Motor neuron (in vitro differentiated cells): ENCODE data around the gene AHR. TPM values are rescaled to one million over a fixed set of nuclear protein-coding genes. Genes with fewer than 3 reads are reported as not detected.
A peak's percentile ranks its signal among the peaks of the same experiment; 100 is the strongest.

Experiments
- ATAC-seq, 8 experiments: fragments of 200-7000 bp; cut with Tn5 transposase; replicated peaks in 6 of 8; 2 replicates each; pipeline ENCODE4 v1.8.0; 2021; ENCODE audit warnings: mild to moderate bottlenecking in 8 of 8, moderate library complexity in 8 of 8
- H3K27ac ChIP-seq, 2 donors: fragments of 250-450 bp; sonication (Bioruptor Pico); 2 replicates each; pipeline ENCODE4 v1.9.0; 2021; ENCODE audit warnings: antibody characterized with exemption in 2 of 2, mild to moderate bottlenecking in 2 of 2, moderate library complexity in 1 of 2
- H3K4me1 ChIP-seq, 2 donors: fragments of 250-450 bp; sonication (Bioruptor Pico); replicated peaks in 1 of 2; 2 replicates each; pipeline ENCODE4 v1.6.1; 2021; ENCODE audit warnings: antibody characterized with exemption in 2 of 2, mild to moderate bottlenecking in 2 of 2, moderate library complexity in 1 of 2
- H3K4me3 ChIP-seq, 5 donors: fragments of 250-450 bp; sonication (Bioruptor Pico); 2 replicates each; pipeline ENCODE4 v1.9.0; 2021; ENCODE audit warnings: antibody characterized with exemption in 5 of 5, mild to moderate bottlenecking in 5 of 5, moderate library complexity in 4 of 5
- WGBS, 10 experiments: fragments of 450-650 bp; shearing (Covaris generic); methylation state at CpG; one replicate each; pipeline ENCODE4 v1.0.0; 2022; 5-methylcytosine and 5-hydroxymethylcytosine counted together
- in situ Hi-C, 9 experiments: fragments of 400-800 bp; cut with MboI; loops; one replicate each; pipeline ENCODE4 v1.15.0; 2021; ENCODE audit warnings: low sequenced_read_pairs in 9 of 9, low pct_unique_long_range_greater_than_20kb in 2 of 9; ENCODE audit not compliant: unreplicated experiment in 9 of 9
- total RNA-seq, 8 experiments: library from RNA; unstranded; fragments of 300-600 nt; gene quantifications; 2 replicates each; pipeline versions ENCODE4 v1.2.3 to v1.2.4, GENCODE V29; 2022

Gene AHR
- total RNA-seq, 8 experiments from 2014 or later, result 3.5 to 79.8 (median 17.5) TPM

DNA sequence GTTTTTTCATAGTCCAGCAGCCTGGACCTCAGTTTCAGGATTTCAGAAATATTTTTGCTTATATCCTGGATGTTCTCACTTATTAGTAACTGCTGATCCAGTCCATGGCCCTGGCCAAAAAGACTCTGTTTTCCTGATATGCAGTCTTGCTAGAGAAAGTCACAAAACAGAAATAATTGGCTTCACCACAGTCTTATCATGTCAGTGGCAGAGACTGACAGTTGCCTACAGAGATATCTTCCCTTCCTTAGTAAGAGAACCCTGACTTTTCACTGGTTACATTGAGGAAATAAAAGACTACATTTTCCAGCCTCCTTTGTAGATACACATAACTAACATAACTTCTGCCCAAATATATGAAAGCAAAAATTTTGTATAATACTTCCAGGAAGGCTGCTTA is 56.6 kb downstream of the AHR start:
- in situ Hi-C loops, result no loop called here
- Histone ChIP-seq H3K4me1 (no peaks in the 10 kb centered on the region), H3K27ac (no peak overlapping the region), H3K4me3 (no peak overlapping the region)
- ATAC-seq, result no peak

DNA sequence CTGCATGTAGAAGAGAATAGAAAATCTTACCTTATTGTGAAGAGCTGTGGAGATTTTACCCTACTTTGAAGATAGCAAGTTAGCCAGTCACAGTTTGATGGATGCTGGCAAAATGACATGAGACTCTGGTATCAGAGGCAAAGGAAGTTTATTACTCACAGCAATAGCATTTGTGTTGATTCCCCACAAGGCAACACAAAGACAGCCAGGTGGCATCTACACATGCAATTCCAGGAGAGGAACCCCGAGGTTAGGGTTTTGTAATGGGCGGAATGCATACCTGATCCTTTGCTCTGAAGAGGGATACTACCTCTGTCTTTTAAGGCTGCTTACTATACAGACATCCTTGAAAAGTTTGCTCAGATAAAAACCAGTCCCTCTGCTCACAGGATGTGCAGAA is 59.5 kb downstream of the AHR start:
- in situ Hi-C loops, result no loop called here
- Histone ChIP-seq H3K4me3 (no peak overlapping the region), H3K4me1 (no peaks in the 10 kb centered on the region), H3K27ac (no peak overlapping the region)
- 75 to 100% (median 91%) methylated on average over 1 to 2 of the region's 2 CpGs; no CpG with 5 or more reads in 4 of the 10 experiments for WGBS, 10 experiments
- ATAC-seq, result no peak

- Histone ChIP-seq H3K4me1 (no peaks in the 10 kb centered on the region), H3K27ac (no peak overlapping the region), H3K4me3 (no peak overlapping the region)
- 20 to 96% (median 79%) methylated on average over 1 to 4 of the region's 6 CpGs; no CpG with 5 or more reads in 6 of the 10 experiments for WGBS, 10 experiments
- in situ Hi-C loops, result no loop called here
- ATAC-seq, result no peak
These were observed 61.2 kb downstream of the AHR start for GRCh38 chr7:17359610-17360009.

DNA sequence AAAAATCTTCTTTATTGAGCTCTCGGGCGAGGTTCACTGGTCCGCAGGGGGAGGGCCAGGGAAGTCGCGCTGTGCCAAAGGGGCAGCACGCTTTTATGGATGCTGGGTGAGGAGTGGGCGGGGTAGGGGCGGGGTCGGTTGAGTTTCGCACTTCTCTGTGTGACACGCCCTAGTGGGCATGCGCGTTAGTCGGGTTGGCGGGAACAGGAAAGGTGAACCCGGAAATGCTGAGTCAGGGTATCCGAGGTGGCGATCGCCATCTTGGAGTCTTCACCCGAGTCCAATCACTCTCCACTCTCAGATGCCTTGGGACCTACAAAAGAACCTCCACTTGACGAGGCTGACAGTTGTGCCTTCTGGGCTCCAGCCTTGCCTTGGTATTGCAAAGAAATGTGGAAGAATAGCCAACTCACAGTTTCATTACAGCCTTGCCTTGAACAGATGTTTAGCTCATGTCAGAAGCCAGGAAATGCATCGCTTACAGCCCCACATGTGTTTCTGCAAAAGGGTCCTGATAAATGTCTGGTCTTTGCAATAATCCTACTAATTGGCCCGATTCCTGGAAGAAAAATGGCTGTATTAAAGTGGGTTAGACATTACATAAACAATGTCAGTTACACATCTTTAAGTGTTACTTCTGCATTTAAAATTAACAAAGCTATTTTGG is 64.1 kb downstream of the AHR start:
- Histone ChIP-seq H3K27ac (no peak overlapping the region), H3K4me1 (no peaks in the 10 kb centered on the region), H3K4me3 (no peak overlapping the region)
- no peak for ATAC-seq
- in situ Hi-C loops, result no loop called here
- 52 to 100% (median 87%) methylated on average over 1 to 5 of the region's 23 CpGs; no CpG with 5 or more reads in 3 of the 10 experiments for WGBS, 10 experiments

GRCh38 chr7:17364671-17365070 is 66.2 kb downstream of the AHR start:
- H3K27ac ChIP-seq, result no peak overlapping the region
- WGBS, 10 experiments, result 74 to 100% (median 96%) methylated on average over 1 to 2 of the region's 2 CpGs
- no peak for ATAC-seq
- H3K4me3 ChIP-seq, result no peak overlapping the region
- no peaks in the 10 kb centered on the region for H3K4me1 ChIP-seq
- in situ Hi-C loops, result no loop called here

- in situ Hi-C loops, result no loop called here
- no peak overlapping the region for H3K4me3 ChIP-seq
- no peak overlapping the region for H3K27ac ChIP-seq
- ATAC-seq, result no peak
- WGBS, 10 experiments, result 67 to 100% (median 100%) methylated on average over 1 of the region's 1 CpG; no CpG with 5 or more reads in 4 of the 10 experiments
- H3K4me1 ChIP-seq, result no peaks in the 10 kb centered on the region
These were observed 67.3 kb downstream of the AHR start for GRCh38 chr7:17365775-17366174.

GRCh38 chr7:17367502-17367901 is 69.0 kb downstream of the AHR start:
- ATAC-seq, result no peak
- in situ Hi-C loops, result no loop called here
- no peak overlapping the region for H3K4me3 ChIP-seq
- H3K27ac ChIP-seq, result no peak overlapping the region
- no peaks in the 10 kb centered on the region for H3K4me1 ChIP-seq
- WGBS, 10 experiments, result 13 to 100% (median 87%) methylated on average over 1 to 2 of the region's 2 CpGs; no CpG with 5 or more reads in 2 of the 10 experiments

DNA sequence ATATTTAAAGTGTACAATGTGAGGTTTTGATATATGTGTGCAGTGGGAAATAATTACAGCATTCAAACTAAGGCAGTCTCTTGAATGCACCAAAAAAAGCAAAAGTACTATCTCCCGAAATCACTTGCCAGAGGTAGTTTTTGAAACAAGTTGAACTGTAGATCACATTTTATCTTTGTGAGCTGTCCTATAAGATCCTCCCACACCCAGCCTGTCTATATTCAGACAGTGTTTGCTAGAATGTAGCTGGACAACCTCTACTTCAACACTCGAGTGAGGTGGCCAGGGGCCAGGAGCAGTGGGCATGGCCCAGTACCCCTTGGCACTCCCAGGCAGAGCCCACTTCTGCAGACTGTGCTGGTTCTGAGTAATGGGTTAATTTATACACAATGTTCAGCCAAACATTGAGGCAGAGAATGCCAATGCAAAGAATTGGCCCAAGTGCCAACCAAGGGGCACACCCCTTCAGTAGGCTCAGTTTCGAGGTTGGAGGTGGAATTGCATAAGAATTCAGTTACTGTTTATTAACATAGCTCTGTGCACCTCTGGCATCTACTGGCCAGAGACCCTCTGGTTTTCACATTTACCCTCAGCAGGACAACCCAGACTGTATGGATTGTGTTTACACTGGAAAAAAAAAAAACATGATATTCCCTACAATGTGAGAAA is 70.5 kb downstream of the AHR start:
- Histone ChIP-seq H3K4me1 (no peaks in the 10 kb centered on the region), H3K4me3 (no peak overlapping the region), H3K27ac (no peak overlapping the region)
- in situ Hi-C loops, result no loop called here
- 14 to 100% (median 90%) methylated on average over 1 to 3 of the region's 3 CpGs; no CpG with 5 or more reads in 3 of the 10 experiments for WGBS, 10 experiments
- ATAC-seq, result no peak

GRCh38 chr7:17369691-17370426 is 71.4 kb downstream of the AHR start:
- in situ Hi-C loops, result no loop called here
- H3K27ac ChIP-seq, result no peak overlapping the region
- ATAC-seq, result peak in 3 of 8 experiments; percentile 71 to 77 (median 72)
- 13 to 100% (median 93%) methylated on average over 1 to 8 of the region's 8 CpGs for WGBS, 10 experiments
- H3K4me1 ChIP-seq, result no peaks in the 10 kb centered on the region
- H3K4me3 ChIP-seq, result no peak overlapping the region

- Histone ChIP-seq H3K27ac (no peak overlapping the region), H3K4me1 (no peaks in the 10 kb centered on the region), H3K4me3 (no peak overlapping the region)
- 50 to 100% (median 76%) methylated on average over 2 to 4 of the region's 4 CpGs; no CpG with 5 or more reads in 1 of the 10 experiments for WGBS, 10 experiments
- peak in 1 of 8 experiments; percentile 40 for ATAC-seq
- in situ Hi-C loops, result no loop called here
These were observed 72.6 kb downstream of the AHR start for GRCh38 chr7:17370901-17371585.

DNA sequence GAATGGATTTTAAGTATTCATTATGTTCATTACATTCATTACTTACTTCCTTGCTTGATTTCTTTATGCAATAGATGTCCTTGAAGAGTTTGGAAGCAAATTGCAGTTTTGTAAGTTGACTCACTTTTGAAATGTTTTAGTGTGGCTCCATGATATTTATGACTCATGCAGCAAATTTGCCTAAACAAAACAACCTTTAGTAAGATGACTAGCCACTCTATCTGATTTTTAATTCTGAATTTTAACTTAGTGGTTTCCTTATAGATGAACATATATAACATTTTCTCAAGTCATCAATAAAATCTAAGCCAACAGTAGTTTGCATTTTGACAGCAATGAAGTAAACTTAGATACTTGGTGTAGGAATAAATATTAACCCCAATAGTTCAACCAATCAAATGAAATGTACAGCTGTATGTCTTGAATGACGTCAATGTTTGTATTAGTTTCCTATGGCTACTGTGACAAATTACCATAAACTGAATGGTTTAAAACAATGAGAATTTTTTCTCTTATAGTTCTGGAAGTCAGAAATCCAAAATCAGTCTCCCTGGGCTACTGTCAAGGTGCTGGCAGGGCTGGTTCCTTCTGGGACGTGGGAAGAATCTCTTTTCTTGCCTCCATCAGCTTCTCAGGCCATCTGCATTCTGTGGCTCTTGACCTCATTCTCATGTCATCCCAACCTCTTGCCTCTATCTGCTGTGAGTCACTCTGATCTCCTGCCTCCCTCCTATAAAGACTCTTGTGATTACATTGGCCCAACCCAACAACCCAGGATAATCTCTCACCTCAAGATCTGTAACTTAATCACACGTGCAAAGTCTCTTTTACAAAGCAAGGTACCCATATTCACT is 73.4 kb downstream of the AHR start:
- Histone ChIP-seq H3K4me1 (no peaks in the 10 kb centered on the region), H3K27ac (no peak overlapping the region), H3K4me3 (no peak overlapping the region)
- ATAC-seq, result peak in 3 of 8 experiments; percentile 41 to 61 (median 61)
- 6 to 90% (median 61%) methylated on average over 1 to 3 of the region's 3 CpGs; no CpG with 5 or more reads in 4 of the 10 experiments for WGBS, 10 experiments
- in situ Hi-C loops, result no loop called here

GRCh38 chr7:17374157-17374556 is 75.7 kb downstream of the AHR start:
- Histone ChIP-seq H3K4me1 (no peaks in the 10 kb centered on the region), H3K27ac (no peak overlapping the region), H3K4me3 (no peak overlapping the region)
- ATAC-seq, result no peak
- 79 to 100% (median 96%) methylated on average over 1 to 4 of the region's 4 CpGs; no CpG with 5 or more reads in 2 of the 10 experiments for WGBS, 10 experiments
- in situ Hi-C loops, result no loop called here
